Progenitor cell of endocrine pancreas (in vitro differentiated cells): ENCODE data around the gene DYSF. TPM values are rescaled to one million over a fixed set of nuclear protein-coding genes. Genes with fewer than 3 reads are reported as not detected.
"Not testable (repeated sequence)": the region's sequence is repeated elsewhere in the genome, so short reads cannot be mapped to it uniquely, and the experiment has no call there.

ENCODE experiments used
- DNase-seq: peaks from one replicate; pipeline ENCODE4 v3.0.0; 2021; ENCODE audit warnings: low spot score; ENCODE audit not compliant: unreplicated experiment
- H3K27ac Mint-ChIP-seq: 2 replicates; pipeline ENCODE4 v1.8.0; 2021; ENCODE audit warnings: mild to moderate bottlenecking, moderate library complexity, mixed read lengths
- H3K27me3 Mint-ChIP-seq: 2 replicates; pipeline ENCODE4 v1.8.0; 2021; ENCODE audit warnings: mixed read lengths
- H3K36me3 Mint-ChIP-seq: 2 replicates; pipeline ENCODE4 v1.8.0; 2022; ENCODE audit warnings: mixed read lengths; ENCODE audit not compliant: insufficient read depth
- H3K4me1 Mint-ChIP-seq: 2 replicates; pipeline ENCODE4 v1.8.0; 2021; ENCODE audit warnings: low read depth, mixed read lengths
- H3K4me3 Mint-ChIP-seq: 2 replicates; pipeline ENCODE4 v1.8.0; 2021; ENCODE audit warnings: low read depth, mild to moderate bottlenecking, moderate library complexity, mixed read lengths
- H3K9me3 Mint-ChIP-seq: 2 replicates; pipeline ENCODE4 v1.8.0; 2021; ENCODE audit warnings: low read depth, mixed read lengths
- total RNA-seq: library from RNA; stranded (reverse); gene quantifications from 2 replicates; pipeline ENCODE4 v1.2.1, GENCODE V29; 2021
- TF ChIP-seq, protein P1 (sequence below): fragments of 200-600 bp; sonication (generic); IDR thresholded peaks from one replicate; pipeline ENCODE4 v1.5.0; 2021; ENCODE audit warnings: antibody characterized with exemption, mild to moderate bottlenecking; ENCODE audit not compliant: unreplicated experiment

Gene DYSF
- total RNA-seq, 1 donor from 2014 or later, result 1.4 TPM

DNA sequence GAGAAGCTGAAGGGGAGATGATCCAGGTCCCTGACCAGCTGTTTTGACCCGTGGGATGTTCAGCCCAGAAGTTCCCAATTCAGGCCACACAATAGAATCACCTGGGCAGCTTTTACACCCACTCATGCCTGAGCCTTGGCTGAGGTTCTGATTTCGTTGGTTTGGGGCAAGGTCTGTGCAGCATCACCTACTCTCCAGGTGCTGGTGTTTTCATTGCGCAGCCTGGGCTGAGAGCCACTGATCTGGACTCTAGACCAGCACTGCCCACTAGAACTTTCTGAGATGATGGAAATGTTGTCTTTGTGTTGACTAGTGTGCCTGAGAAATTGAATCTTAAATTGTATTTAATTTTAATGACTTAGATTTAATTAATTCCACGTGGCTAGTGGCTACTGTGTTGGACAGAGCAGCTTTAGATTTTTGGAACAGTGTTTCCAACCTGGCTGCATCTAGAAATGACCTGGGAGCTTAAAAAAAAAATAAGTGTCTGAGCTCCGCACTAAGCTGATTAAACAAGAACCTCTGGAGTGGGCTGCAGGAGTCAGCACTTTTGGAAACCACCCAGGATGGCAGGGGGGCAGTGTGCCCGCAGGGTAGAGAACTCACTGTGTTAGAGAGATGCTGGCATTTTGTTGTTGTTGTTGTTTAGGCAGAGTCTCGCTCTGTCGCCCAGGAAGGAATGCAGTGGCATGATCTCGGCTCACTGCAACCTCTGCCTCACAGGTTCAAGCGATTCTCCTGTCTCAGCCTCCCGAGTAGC is 33.7 kb downstream of the DYSF start:
- DNase-seq, result no peak
- Mint-ChIP-seq H3K9me3 (no peaks in the 10 kb centered on the region), H3K36me3 (no peaks in the 10 kb centered on the region), H3K27me3 (no peaks in the 10 kb centered on the region), H3K4me1 (no peaks in the 10 kb centered on the region), H3K4me3 (no peak overlapping the region), H3K27ac (no peak overlapping the region)
- TF ChIP-seq, protein P1, sequence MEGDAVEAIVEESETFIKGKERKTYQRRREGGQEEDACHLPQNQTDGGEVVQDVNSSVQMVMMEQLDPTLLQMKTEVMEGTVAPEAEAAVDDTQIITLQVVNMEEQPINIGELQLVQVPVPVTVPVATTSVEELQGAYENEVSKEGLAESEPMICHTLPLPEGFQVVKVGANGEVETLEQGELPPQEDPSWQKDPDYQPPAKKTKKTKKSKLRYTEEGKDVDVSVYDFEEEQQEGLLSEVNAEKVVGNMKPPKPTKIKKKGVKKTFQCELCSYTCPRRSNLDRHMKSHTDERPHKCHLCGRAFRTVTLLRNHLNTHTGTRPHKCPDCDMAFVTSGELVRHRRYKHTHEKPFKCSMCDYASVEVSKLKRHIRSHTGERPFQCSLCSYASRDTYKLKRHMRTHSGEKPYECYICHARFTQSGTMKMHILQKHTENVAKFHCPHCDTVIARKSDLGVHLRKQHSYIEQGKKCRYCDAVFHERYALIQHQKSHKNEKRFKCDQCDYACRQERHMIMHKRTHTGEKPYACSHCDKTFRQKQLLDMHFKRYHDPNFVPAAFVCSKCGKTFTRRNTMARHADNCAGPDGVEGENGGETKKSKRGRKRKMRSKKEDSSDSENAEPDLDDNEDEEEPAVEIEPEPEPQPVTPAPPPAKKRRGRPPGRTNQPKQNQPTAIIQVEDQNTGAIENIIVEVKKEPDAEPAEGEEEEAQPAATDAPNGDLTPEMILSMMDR, result no peak

DNA sequence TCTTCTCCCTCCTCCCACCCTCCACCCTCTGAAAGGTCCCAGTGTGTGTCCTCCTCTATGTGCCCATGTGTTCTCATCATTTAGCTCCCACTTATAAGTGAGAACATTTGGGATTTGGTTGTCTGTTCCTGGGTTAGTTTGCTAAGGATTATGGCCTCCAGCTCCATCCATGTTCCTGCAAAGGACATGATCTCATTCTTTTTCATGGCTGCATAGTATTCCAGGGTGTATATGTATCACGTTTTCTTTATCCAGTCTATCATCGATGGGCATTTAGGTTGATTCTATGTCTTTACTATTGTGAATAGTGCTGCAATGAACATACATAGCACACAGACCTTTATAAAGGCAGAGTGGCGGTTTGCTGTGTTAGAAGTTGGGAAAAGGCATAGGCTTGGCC is 38.2 kb downstream of the DYSF start:
- not testable (repeated sequence) for H3K27ac Mint-ChIP-seq, H3K36me3 Mint-ChIP-seq, H3K4me3 Mint-ChIP-seq, H3K27me3 Mint-ChIP-seq, H3K9me3 Mint-ChIP-seq, H3K4me1 Mint-ChIP-seq, DNase-seq

DNA sequence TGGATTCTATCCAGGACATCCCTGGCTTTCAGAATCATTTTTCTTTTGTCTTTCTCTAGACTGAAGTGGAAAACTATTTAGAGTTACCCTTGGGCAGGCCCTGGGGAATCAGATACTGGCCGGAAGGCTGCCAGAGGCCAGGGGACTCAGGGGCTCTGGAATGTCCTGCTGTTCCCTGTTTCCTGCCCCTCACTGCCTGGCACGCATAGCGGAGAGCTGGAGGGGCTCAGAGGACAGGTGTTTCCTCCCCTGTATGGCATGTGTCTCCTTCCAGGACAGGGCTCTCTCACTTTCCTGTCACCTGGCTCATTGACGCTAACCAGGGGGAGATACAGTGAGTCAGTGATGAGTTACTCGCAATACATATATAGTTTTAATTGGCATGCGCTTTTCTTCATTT is 38.8 kb downstream of the DYSF start:
- Mint-ChIP-seq H3K27me3 (no peaks in the 10 kb centered on the region), H3K9me3 (no peaks in the 10 kb centered on the region), H3K4me1 (peaks cover 3% of the 10 kb centered on the region), H3K4me3 (no peak overlapping the region), H3K27ac (no peak overlapping the region), H3K36me3 (no peaks in the 10 kb centered on the region)
- DNase-seq, result no peak
- TF ChIP-seq, protein P1, result no peak

DNA sequence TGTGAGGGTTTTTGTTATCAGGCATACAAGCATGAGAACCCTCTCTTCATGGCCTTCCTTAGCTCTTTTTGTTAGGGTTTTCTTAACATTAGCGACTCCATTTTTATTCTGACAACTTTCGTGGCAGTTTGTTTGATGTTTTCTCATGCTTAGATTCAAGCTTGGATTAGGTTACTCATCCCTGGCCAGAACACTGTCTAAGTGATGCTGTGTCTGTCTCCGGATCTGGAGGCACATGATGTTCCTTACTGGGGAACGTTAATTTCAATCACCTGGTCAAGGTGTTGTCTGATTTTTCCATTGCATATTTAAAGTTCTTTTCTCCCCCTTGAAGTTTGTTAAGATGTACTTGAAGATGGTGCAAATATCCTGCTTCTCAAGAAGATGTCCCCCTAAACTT is 40.7 kb downstream of the DYSF start:
- H3K4me3 Mint-ChIP-seq, result no peak overlapping the region
- TF ChIP-seq, protein P1, result no peak

DNA sequence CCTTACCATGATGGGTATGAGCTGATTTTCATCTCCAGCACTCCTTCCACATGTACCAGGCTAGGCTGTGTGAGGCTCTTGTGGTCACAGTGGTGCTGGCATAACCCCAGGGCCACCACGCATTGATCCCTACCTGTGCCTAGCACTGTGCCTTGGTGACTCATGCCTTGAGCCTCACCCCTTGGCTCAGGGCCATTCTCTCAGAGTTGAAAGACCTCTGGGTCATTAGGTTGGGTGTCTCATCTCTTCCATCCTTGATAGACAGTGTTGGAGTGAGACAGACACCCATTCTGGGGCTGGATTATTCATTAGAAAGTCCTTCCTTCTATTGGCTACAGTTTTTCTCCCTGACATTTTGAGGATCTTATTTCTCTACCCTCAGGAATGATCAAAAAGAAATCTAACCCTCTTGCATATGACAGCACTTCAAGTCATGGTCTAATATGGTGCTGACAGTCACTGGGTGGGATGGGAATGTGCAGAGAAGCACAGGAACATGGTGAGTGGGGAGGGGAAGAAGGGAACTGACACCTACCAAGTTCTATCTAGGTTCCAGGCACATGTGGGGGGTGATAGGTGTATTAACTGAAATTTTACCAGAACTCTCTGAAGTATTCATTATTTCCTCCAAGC is 41.3 kb downstream of the DYSF start:
- no peaks in the 10 kb centered on the region for H3K9me3 Mint-ChIP-seq
- H3K36me3 Mint-ChIP-seq, result no peaks in the 10 kb centered on the region

More for the DNA sequence above, 40.7 kb downstream of the DYSF start:
- DNase-seq, result no peak
- Mint-ChIP-seq H3K36me3 (no peaks in the 10 kb centered on the region), H3K4me1 (peaks cover 3% of the 10 kb centered on the region), H3K9me3 (no peaks in the 10 kb centered on the region), H3K27ac (no peak overlapping the region), H3K27me3 (no peaks in the 10 kb centered on the region)

More for the DNA sequence above, 41.3 kb downstream of the DYSF start:
- TF ChIP-seq, protein P1, result no peak
- Mint-ChIP-seq H3K27me3 (no peaks in the 10 kb centered on the region), H3K4me1 (peaks cover 3% of the 10 kb centered on the region), H3K4me3 (no peak overlapping the region), H3K27ac (no peak overlapping the region)
- DNase-seq, result no peak
